ENCODE data around the gene XIAP. TPM values are rescaled to one million over a fixed set of nuclear protein-coding genes. Genes with fewer than 3 reads are reported as not detected.
"Not testable (repeated sequence)": the region's sequence is repeated elsewhere in the genome, so short reads cannot be mapped to it uniquely, and the experiment has no call there.

The XIAP gene
- total RNA-seq, 1 donor from 2014 or later = 22.9 TPM

DNA sequence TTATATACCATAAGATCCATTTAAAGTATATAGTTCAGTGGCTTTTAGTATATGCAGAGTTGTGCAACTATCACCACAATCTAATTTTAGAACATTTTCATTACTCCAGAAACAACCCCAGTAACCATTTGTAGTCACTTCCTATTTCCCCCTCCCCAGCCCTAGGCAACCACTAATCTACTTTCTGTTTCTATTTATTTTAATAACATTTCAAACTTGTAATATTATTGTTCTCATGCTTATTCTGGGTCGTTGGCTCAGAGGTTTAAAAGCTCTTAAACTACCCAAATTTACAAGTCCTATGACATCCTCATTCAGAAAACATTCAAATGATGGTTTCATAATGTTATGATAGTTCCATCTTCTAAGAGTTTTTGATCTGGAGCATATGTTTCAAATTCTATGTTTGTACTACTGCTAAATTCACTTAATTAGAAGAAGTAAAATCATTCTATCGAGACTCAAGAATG, 18.4 kb downstream of the XIAP start:
- Histone ChIP-seq H3K27me3 (no peaks in the 10 kb centered on the region), H3K4me1 (peaks cover 0 to 5% of the 10 kb centered on the region in 2 donors), H3K27ac (no peak overlapping the region), H3K9me3 (no peaks in the 10 kb centered on the region), H3K36me3 (no peaks in the 10 kb centered on the region), H3K4me3 (no peak overlapping the region)
- no peak for DNase-seq (ENCODE audit: low spot score in 2 of 2)
- intact Hi-C loops (cut with DNase I) = no loop called here
- TF ChIP-seq, protein P1, sequence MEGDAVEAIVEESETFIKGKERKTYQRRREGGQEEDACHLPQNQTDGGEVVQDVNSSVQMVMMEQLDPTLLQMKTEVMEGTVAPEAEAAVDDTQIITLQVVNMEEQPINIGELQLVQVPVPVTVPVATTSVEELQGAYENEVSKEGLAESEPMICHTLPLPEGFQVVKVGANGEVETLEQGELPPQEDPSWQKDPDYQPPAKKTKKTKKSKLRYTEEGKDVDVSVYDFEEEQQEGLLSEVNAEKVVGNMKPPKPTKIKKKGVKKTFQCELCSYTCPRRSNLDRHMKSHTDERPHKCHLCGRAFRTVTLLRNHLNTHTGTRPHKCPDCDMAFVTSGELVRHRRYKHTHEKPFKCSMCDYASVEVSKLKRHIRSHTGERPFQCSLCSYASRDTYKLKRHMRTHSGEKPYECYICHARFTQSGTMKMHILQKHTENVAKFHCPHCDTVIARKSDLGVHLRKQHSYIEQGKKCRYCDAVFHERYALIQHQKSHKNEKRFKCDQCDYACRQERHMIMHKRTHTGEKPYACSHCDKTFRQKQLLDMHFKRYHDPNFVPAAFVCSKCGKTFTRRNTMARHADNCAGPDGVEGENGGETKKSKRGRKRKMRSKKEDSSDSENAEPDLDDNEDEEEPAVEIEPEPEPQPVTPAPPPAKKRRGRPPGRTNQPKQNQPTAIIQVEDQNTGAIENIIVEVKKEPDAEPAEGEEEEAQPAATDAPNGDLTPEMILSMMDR (IDR thresholded peaks at IDR 0.05) = no peak

DNA sequence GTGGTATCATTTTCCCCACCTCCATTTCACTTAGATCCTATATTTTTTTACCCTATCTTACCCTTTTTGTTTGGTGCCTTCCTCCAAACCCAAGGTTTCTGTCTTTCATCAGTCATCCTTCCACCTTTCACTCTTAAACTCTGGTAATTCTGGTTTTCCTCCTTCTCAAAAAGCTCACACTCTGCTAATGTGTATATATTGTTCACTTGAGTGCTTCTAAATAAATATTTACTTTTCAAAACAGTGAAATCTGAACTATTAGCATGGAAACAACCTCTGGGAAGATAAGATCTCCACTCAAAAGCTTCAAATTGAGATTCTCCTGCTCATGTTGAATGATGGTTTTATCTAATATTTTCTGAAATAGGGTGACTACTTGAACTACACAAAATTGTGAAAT, 21.5 kb downstream of the XIAP start:
- no peaks in the 10 kb centered on the region for H3K9me3 ChIP-seq
- TF ChIP-seq, protein P1 (IDR thresholded peaks at IDR 0.05) = no peak
- intact Hi-C loops (cut with DNase I) = no loop called here
- H3K4me3 ChIP-seq = no peak overlapping the region
- no peak for DNase-seq (ENCODE audit: low spot score in 2 of 2)
- peaks cover 0 to 5% of the 10 kb centered on the region in 2 donors for H3K4me1 ChIP-seq
- H3K27me3 ChIP-seq = no peaks in the 10 kb centered on the region
- H3K36me3 ChIP-seq = no peaks in the 10 kb centered on the region
- H3K27ac ChIP-seq = no peak overlapping the region

DNA sequence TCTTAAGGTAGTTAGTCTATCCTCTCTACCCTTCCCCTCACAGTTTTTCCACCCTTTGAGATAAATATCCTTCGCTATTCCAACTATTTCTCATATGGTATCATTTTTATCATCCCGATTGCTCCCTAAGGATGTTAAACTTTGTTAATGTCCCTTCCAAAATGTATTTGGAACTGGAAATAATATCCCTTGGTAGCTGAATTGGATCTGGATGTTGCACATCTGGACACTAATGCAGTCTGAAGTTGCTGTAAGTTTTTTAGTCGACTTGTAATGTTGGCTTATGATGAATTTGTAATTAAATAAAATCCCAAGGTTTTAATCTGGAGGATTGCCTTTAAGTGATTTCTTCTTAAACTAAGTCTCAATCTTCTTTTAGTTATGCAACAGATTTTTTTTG, 22.5 kb downstream of the XIAP start:
- H3K4me1 ChIP-seq = peaks cover 0 to 3% of the 10 kb centered on the region in 2 donors
- no peaks in the 10 kb centered on the region for H3K9me3 ChIP-seq
- DNase-seq (ENCODE audit: low spot score in 2 of 2) = no peak
- no peak overlapping the region for H3K4me3 ChIP-seq
- intact Hi-C loops (cut with DNase I) = no loop called here
- H3K27me3 ChIP-seq = no peaks in the 10 kb centered on the region
- TF ChIP-seq, protein P1 (IDR thresholded peaks at IDR 0.05) = no peak
- no peaks in the 10 kb centered on the region for H3K36me3 ChIP-seq
- no peak overlapping the region for H3K27ac ChIP-seq

DNA sequence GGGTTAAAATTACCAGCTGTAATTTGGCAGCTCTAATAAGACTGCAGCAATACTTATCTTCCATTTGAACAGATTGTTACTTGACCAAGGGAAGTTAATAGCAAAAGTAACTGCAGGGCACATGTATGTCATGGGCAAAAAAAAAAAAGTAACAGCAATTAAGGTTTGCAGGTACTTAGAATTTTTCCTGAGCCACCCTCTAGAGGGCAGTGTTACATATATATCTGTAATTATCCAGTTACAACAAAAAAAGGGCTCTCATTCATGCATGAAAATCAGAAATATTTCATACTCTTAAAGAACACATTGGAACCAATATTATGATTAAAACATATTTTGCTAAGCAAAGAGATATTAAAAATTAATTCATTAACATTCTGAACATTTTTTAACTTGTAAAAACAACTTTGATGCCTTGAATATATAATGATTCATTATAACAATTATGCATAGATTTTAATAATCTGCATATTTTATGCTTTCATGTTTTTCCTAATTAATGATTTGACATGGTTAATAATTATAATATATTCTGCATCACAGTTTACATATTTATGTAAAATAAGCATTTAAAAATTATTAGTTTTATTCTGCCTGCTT, 25.1 kb downstream of the XIAP start:
- peaks cover 3 to 7% of the 10 kb centered on the region in 2 donors for H3K36me3 ChIP-seq
- no peaks in the 10 kb centered on the region for H3K27me3 ChIP-seq
- no peaks in the 10 kb centered on the region for H3K4me1 ChIP-seq
- intact Hi-C loops (cut with DNase I) = no loop called here
- H3K9me3 ChIP-seq = no peaks in the 10 kb centered on the region
- no peak for DNase-seq (ENCODE audit: low spot score in 2 of 2)
- H3K27ac ChIP-seq = no peak overlapping the region
- TF ChIP-seq, protein P1 (IDR thresholded peaks at IDR 0.05) = peak in 2 of 3 experiments; percentile 22 to 60
- H3K4me3 ChIP-seq = no peak overlapping the region

DNA sequence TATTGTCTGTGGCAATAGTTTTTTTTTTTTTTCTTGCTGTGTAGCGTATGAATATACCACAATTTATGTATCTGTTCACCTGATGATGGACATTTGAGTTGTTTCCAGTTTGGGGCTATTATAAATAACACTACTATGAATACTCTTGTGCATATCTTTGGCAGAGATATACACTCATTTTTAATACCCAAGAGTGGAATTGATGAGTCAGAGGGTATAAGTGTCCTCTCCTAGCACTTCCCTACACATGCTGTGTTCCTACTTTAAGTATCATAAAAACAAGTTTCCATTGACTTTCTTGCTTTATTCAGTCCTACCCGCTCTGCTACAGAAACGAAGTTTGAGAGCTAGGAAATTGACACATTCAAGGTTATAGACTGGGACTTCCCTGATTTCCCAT, 39.8 kb downstream of the XIAP start:
- TF ChIP-seq, protein P1 (IDR thresholded peaks at IDR 0.05) = no peak
- H3K9me3 ChIP-seq = no peaks in the 10 kb centered on the region
- peaks cover 0 to 13% of the 10 kb centered on the region in 2 donors for H3K36me3 ChIP-seq
- no peak overlapping the region for H3K27ac ChIP-seq
- intact Hi-C loops (cut with DNase I) = no loop called here
- no peaks in the 10 kb centered on the region for H3K4me1 ChIP-seq
- H3K27me3 ChIP-seq = no peaks in the 10 kb centered on the region
- no peak for DNase-seq (ENCODE audit: low spot score in 2 of 2)
- H3K4me3 ChIP-seq = no peak overlapping the region

DNA sequence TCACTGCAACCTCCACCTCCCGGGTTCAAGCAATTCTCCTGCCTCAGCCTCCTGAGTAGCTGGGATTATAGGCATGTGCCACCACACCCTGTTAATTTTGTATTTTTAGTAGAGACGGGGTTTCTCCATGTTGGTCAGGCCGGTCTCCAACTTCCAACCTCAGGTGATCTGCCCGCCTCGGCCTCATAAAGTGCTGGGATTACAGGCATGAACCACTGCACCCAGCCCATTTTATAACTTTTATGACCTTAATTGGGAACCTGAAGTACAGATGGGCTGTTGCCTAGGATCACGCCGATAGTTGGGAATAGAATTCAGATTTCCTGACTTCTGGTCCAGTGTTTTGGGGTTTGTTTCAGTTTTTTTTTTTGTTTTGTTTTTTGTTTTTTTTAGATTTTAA, 43.4 kb downstream of the XIAP start:
- H3K36me3 ChIP-seq = peaks cover 3 to 20% of the 10 kb centered on the region in 2 donors
- H3K27me3 ChIP-seq; H3K27ac ChIP-seq; H3K9me3 ChIP-seq; H3K4me1 ChIP-seq; intact Hi-C loops (cut with DNase I); H3K4me3 ChIP-seq; DNase-seq (ENCODE audit: low spot score in 2 of 2): not testable (repeated sequence)

Measured in ascending aorta (tissue), 2 donors.